CD14-positive monocyte (primary cell): ENCODE data around the gene CDK15. TPM values are rescaled to one million over a fixed set of nuclear protein-coding genes. Genes with fewer than 3 reads are reported as not detected.

Experiments used
- DNase-seq, 3 donors: peaks; one replicate each; pipeline ENCODE4 v3.0.0-alpha.2; 2011 to 2022
- H2AFZ ChIP-seq: 2 replicates; pipeline ENCODE4 v1.6.0; 2012; ENCODE audit warnings: mild to moderate bottlenecking, low read depth, low read length, inconsistent platforms; ENCODE audit not compliant: insufficient read depth, poor library complexity, severe bottlenecking
- H3K27ac ChIP-seq, 2 donors: 1 replicate in 1 of 2; 2 replicates in 1 of 2; pipeline ENCODE4 v1.5.1; 2012 to 2013; ENCODE audit warnings: low read length in 2 of 2, control low read depth in 1 of 2, inconsistent platforms in 1 of 2, low read depth in 1 of 2, mild to moderate bottlenecking in 1 of 2
- H3K27me3 ChIP-seq, 2 donors: one replicate each; pipeline versions ENCODE4 v1.6.0 to v1.6.1; 2011 to 2013; ENCODE audit warnings: low read length in 2 of 2; ENCODE audit not compliant: control insufficient read depth in 2 of 2, insufficient read depth in 2 of 2
- H3K36me3 ChIP-seq, 2 donors: replicated peaks in 1 of 2; 1 replicate in 1 of 2; 2 replicates in 1 of 2; pipeline versions ENCODE4 v1.5.1 to v1.6.1; 2012 to 2013; ENCODE audit warnings: low read length in 2 of 2, control low read depth in 1 of 2, inconsistent platforms in 1 of 2, mild to moderate bottlenecking in 1 of 2; ENCODE audit not compliant: insufficient read depth in 2 of 2, control insufficient read depth in 1 of 2
- H3K4me1 ChIP-seq, 2 donors: 1 replicate in 1 of 2; 2 replicates in 1 of 2; pipeline versions ENCODE4 v1.5.1 to v1.6.1; 2012 to 2013; ENCODE audit warnings: low read length in 2 of 2, control low read depth in 1 of 2, inconsistent platforms in 1 of 2, mild to moderate bottlenecking in 1 of 2, moderate library complexity in 1 of 2; ENCODE audit not compliant: insufficient read depth in 2 of 2, control insufficient read depth in 1 of 2
- H3K4me2 ChIP-seq: replicated peaks from 2 replicates; pipeline ENCODE3; 2012; ENCODE audit warnings: low read length, moderate library complexity, mild to moderate bottlenecking; ENCODE audit not compliant: poor library complexity, severe bottlenecking; ENCODE audit errors: extremely low read depth
- H3K4me3 ChIP-seq, 3 experiments: fragments of 200-600 bp in 1 of 3; sonication (generic) in 1 of 3; replicated peaks in 1 of 3; 1 replicate in 2 of 3; 2 replicates in 1 of 3; pipeline ENCODE4 v1.5.1; 2011 to 2013; ENCODE audit warnings: low read length in 3 of 3, mild to moderate bottlenecking in 3 of 3, control low read depth in 2 of 3, low read depth in 2 of 3, inconsistent platforms in 1 of 3, moderate library complexity in 1 of 3
- H3K79me2 ChIP-seq: 2 replicates; pipeline ENCODE4 v1.6.0; 2012; ENCODE audit warnings: mild to moderate bottlenecking, control low read depth, inconsistent platforms, low read length, moderate library complexity; ENCODE audit not compliant: insufficient read depth
- H3K9ac ChIP-seq: 2 replicates; pipeline ENCODE4 v1.6.0; 2017; ENCODE audit warnings: low read length, mild to moderate bottlenecking; ENCODE audit not compliant: insufficient read depth, poor library complexity, severe bottlenecking
- H3K9me3 ChIP-seq, 2 donors: replicated peaks in 1 of 2; 1 replicate in 1 of 2; 2 replicates in 1 of 2; pipeline versions ENCODE4 v1.5.1 to v1.6.1; 2012 to 2013; ENCODE audit warnings: low read length in 2 of 2, control low read depth in 1 of 2; ENCODE audit not compliant: control insufficient read depth in 1 of 2, insufficient read depth in 1 of 2
- H4K20me1 ChIP-seq: 2 replicates; pipeline ENCODE4 v1.6.0; 2012; ENCODE audit warnings: mild to moderate bottlenecking, low read length, control low read depth, moderate library complexity; ENCODE audit not compliant: insufficient read depth
- H3K27ac Mint-ChIP-seq, 7 donors: one replicate each; pipeline ENCODE4 v1.8.0; 2020; ENCODE audit warnings: mild to moderate bottlenecking in 7 of 7, mixed read lengths in 7 of 7, moderate library complexity in 6 of 7, inconsistent platforms in 2 of 7
- H3K27me3 Mint-ChIP-seq, 3 donors: one replicate each; pipeline ENCODE4 v1.8.0; 2021 to 2022; ENCODE audit warnings: low read depth in 3 of 3, mild to moderate bottlenecking in 3 of 3, mixed read lengths in 3 of 3, moderate library complexity in 3 of 3, inconsistent platforms in 1 of 3
- H3K36me3 Mint-ChIP-seq, 2 donors: one replicate each; pipeline ENCODE4 v1.8.0; 2020; ENCODE audit warnings: mixed read lengths in 2 of 2, inconsistent platforms in 1 of 2, mild to moderate bottlenecking in 1 of 2
- H3K4me1 Mint-ChIP-seq: one replicate; pipeline ENCODE4 v1.8.0; 2020; ENCODE audit warnings: mild to moderate bottlenecking, mixed read lengths
- H3K4me3 Mint-ChIP-seq, 2 donors: one replicate each; pipeline ENCODE4 v1.8.0; 2020; ENCODE audit warnings: mild to moderate bottlenecking in 2 of 2, mixed read lengths in 2 of 2, moderate library complexity in 1 of 2
- H3K9me3 Mint-ChIP-seq, 7 donors: one replicate each; pipeline ENCODE4 v1.8.0; 2020 to 2022; ENCODE audit warnings: mixed read lengths in 7 of 7, mild to moderate bottlenecking in 6 of 7, moderate library complexity in 6 of 7, inconsistent platforms in 2 of 7
- CTCF ChIP-seq: fragments of 200-600 bp; IDR thresholded peaks from one replicate; pipeline ENCODE4 v1.8.0; 2022; ENCODE audit warnings: antibody characterized with exemption, mild to moderate bottlenecking
- WGBS: methylation state at CpG from one replicate; pipeline ENCODE4 v1.1.5; 2013; ENCODE audit warnings: missing lambda C conversion rate; ENCODE audit not compliant: insufficient coverage; 5-methylcytosine and 5-hydroxymethylcytosine counted together
- intact Hi-C, 2 donors: fragments of 100-400 bp; cut with micrococcal nuclease; formaldehyde crosslinking; loops; one replicate each; pipeline versions ENCODE4 v1.15.0 to v1.15.1; 2023
- polyA plus RNA-seq, 3 donors: library from polyadenylated mRNA; depleted of rRNA in 1 of 3; unstranded in 2 of 3; stranded (reverse) in 1 of 3; fragments of 300-500 nt in 2 of 3; fragments of >200 nt in 1 of 3; fragmentation: Illumina TruSeq in 2 of 3; gene quantifications; 1 replicate in 2 of 3; 2 replicates in 1 of 3; pipeline ENCODE4 v1.2.3, GENCODE V29; 2012 to 2021

CDK15 gene
- polyA plus RNA-seq, 3 donors: not detected

- no peaks in the 10 kb centered on the region for H3K79me2 ChIP-seq
- H3K9ac ChIP-seq: no peak overlapping the region
- Mint-ChIP-seq H3K36me3 (no peaks in the 10 kb centered on the region), H3K4me3 (no peak overlapping the region), H3K27ac (no peak overlapping the region), H3K9me3 (no peaks in the 10 kb centered on the region), H3K27me3 (peaks cover 0 to 2% (median 0%) of the 10 kb centered on the region in 3 donors), H3K4me1 (no peaks in the 10 kb centered on the region)
- no peak overlapping the region for H2AFZ ChIP-seq
- no peak overlapping the region for H3K4me2 ChIP-seq
- no peaks in the 10 kb centered on the region for H3K27me3 ChIP-seq
- TF ChIP-seq CTCF: no peak
- intact Hi-C loops: no loop called here
- no peaks in the 10 kb centered on the region for H3K36me3 ChIP-seq
- H3K4me1 ChIP-seq: no peaks in the 10 kb centered on the region
- no peaks in the 10 kb centered on the region for H4K20me1 ChIP-seq
- H3K4me3 ChIP-seq: no peak overlapping the region
- H3K27ac ChIP-seq: no peak overlapping the region
- no peak for DNase-seq
- H3K9me3 ChIP-seq: no peaks in the 10 kb centered on the region
- WGBS: 94% methylated on average over 3 of the region's 5 CpGs
Observed at GRCh38 chr2:201925056-201925455, 118.7 kb downstream of the CDK15 start.

- Mint-ChIP-seq H3K4me3 (no peak overlapping the region), H3K9me3 (no peaks in the 10 kb centered on the region), H3K27ac (no peak overlapping the region), H3K27me3 (peaks cover 0 to 2% (median 0%) of the 10 kb centered on the region in 3 donors), H3K4me1 (peaks cover 4% of the 10 kb centered on the region), H3K36me3 (no peaks in the 10 kb centered on the region)
- Histone ChIP-seq H3K27ac (no peak overlapping the region), H3K9me3 (no peaks in the 10 kb centered on the region), H3K9ac (no peak overlapping the region), H3K4me1 (no peaks in the 10 kb centered on the region), H4K20me1 (no peaks in the 10 kb centered on the region), H2AFZ (no peak overlapping the region), H3K4me2 (no peak overlapping the region), H3K4me3 (no peak overlapping the region), H3K36me3 (no peaks in the 10 kb centered on the region), H3K79me2 (no peaks in the 10 kb centered on the region), H3K27me3 (no peaks in the 10 kb centered on the region)
- TF ChIP-seq CTCF: no peak
- 90% methylated on average over 3 of the region's 3 CpGs for WGBS
- no peak for DNase-seq
- intact Hi-C loops: no loop called here
Observed at GRCh38 chr2:201926067-201926466, 119.7 kb downstream of the CDK15 start.
